Upper lobe of right lung (tissue), 1 donor: ENCODE results near the gene CDRT4. TPM values are rescaled to one million over a fixed set of nuclear protein-coding genes. Genes with fewer than 3 reads are reported as not detected.

ENCODE experiments used
- ATAC-seq: fragments of 200-7000 bp; cut with Tn5 transposase; one replicate; pipeline ENCODE4 v1.9.1; 2020; ENCODE audit warnings: mild to moderate bottlenecking, moderate library complexity
- DNase-seq: peaks from one replicate; pipeline ENCODE4 v3.0.0-alpha.2; 2020
- H3K27ac ChIP-seq: fragments of 200-600 bp; one replicate; pipeline ENCODE4 v1.8.0; 2022
- H3K27me3 ChIP-seq: fragments of 200-600 bp; one replicate; pipeline ENCODE4 v1.8.0; 2022; ENCODE audit warnings: mild to moderate bottlenecking
- H3K36me3 ChIP-seq: fragments of 200-600 bp; one replicate; pipeline ENCODE4 v1.8.0; 2022
- H3K4me1 ChIP-seq: fragments of 200-600 bp; one replicate; pipeline ENCODE4 v1.8.0; 2022
- H3K4me3 ChIP-seq: fragments of 200-600 bp; one replicate; pipeline ENCODE4 v1.8.0; 2022; ENCODE audit warnings: mild to moderate bottlenecking
- H3K9me3 ChIP-seq: fragments of 200-600 bp; one replicate; pipeline ENCODE4 v1.8.0; 2022
- CTCF ChIP-seq: fragments of 200-600 bp; IDR thresholded peaks from one replicate; pipeline ENCODE4 v1.8.0; 2022; ENCODE audit warnings: antibody characterized with exemption
- intact Hi-C: fragments of 100-400 bp; cut with DNase I; formaldehyde crosslinking; loops from one replicate; pipeline ENCODE4 v1.11.0; 2022
- long read RNA-seq: library from polyadenylated mRNA; unstranded; transcript quantifications from one replicate; pipeline ENCODE4 v2.0.0, GENCODE V29; 2021
- total RNA-seq: library from RNA; stranded (reverse); fragmentation: NEBNext Ultra II Directional; extraction: Animal tissue kit (Norgen Biotek cat#: 25700); gene quantifications from one replicate; pipeline ENCODE4 v1.2.1, GENCODE V29; 2021
- donor health status: DM: no; HTN: yes; CAD: no; lungs with severe emphysema.

CDRT4 gene
- total RNA-seq = 9.0 TPM
- long read RNA-seq, partial matches to known transcripts = 0 of 2 reads
- long read RNA-seq, other reads (novel, unspliced or antisense) = 1 of 2 reads

GRCh38 chr17:15467592-15467991 lies at the start of gene CDRT4:
Gene CDRT4, minus strand, starts transcription at chr17:15467621. Its CDS starts 27,383 bp downstream, at chr17:15440238.
- H3K4me1 ChIP-seq = peaks cover 19% of the 10 kb centered on the region
- TF ChIP-seq CTCF = no peak
- no peak for ATAC-seq
- intact Hi-C loops = no loop called here
- H3K36me3 ChIP-seq = no peaks in the 10 kb centered on the region
- no peak within 1 kb of the TSS for H3K4me3 ChIP-seq
- H3K27ac ChIP-seq = no peak within 1 kb of the TSS
- no peaks in the 10 kb centered on the region for H3K27me3 ChIP-seq
- DNase-seq = no peak
- H3K9me3 ChIP-seq = no peaks in the 10 kb centered on the region

- H3K9me3 ChIP-seq = no peaks in the 10 kb centered on the region
- H3K27me3 ChIP-seq = no peaks in the 10 kb centered on the region
- no peak overlapping the region for H3K27ac ChIP-seq
- H3K4me3 ChIP-seq = no peak overlapping the region
- H3K36me3 ChIP-seq = peaks cover 4% of the 10 kb centered on the region
- peaks cover 15% of the 10 kb centered on the region for H3K4me1 ChIP-seq
- no peak for DNase-seq
- no peak for ATAC-seq
- intact Hi-C loops = no loop called here
- TF ChIP-seq CTCF = no peak
Measured at GRCh38 chr17:15516150-15516549, 48.7 kb upstream of the CDRT4 start.

GRCh38 chr17:15514469-15514868 lies 47.0 kb upstream of the CDRT4 start:
- Histone ChIP-seq H3K4me3 (no peak overlapping the region), H3K27me3 (no peaks in the 10 kb centered on the region), H3K9me3 (no peaks in the 10 kb centered on the region), H3K36me3 (peaks cover 4% of the 10 kb centered on the region), H3K4me1 (peaks cover 15% of the 10 kb centered on the region), H3K27ac (peak overlapping the region; percentile 40)
- no peak for TF ChIP-seq CTCF
- ATAC-seq (no peak), DNase-seq (no peak)
- intact Hi-C loops = no loop called here

GRCh38 chr17:15513856-15514459 lies 46.5 kb upstream of the CDRT4 start:
- intact Hi-C loops = no loop called here
- H3K9me3 ChIP-seq = no peaks in the 10 kb centered on the region
- TF ChIP-seq CTCF = no peak
- peaks cover 15% of the 10 kb centered on the region for H3K4me1 ChIP-seq
- no peaks in the 10 kb centered on the region for H3K27me3 ChIP-seq
- ATAC-seq (no peak), DNase-seq (no peak)
- H3K36me3 ChIP-seq = peaks cover 4% of the 10 kb centered on the region
- H3K4me3 ChIP-seq = no peak overlapping the region
- peak overlapping the region; percentile 40 for H3K27ac ChIP-seq

- H3K27me3 ChIP-seq = no peaks in the 10 kb centered on the region
Measured at GRCh38 chr17:15513058-15513791, 45.8 kb upstream of the CDRT4 start.

More at GRCh38 chr17:15513058-15513791, 45.8 kb upstream of the CDRT4 start:
- Histone ChIP-seq H3K9me3 (no peaks in the 10 kb centered on the region), H3K36me3 (peaks cover 4% of the 10 kb centered on the region), H3K4me3 (no peak overlapping the region), H3K4me1 (peaks cover 15% of the 10 kb centered on the region), H3K27ac (peak overlapping the region; percentile 40)
- ATAC-seq (no peak), DNase-seq (no peak)
- TF ChIP-seq CTCF = no peak
- intact Hi-C loops = no loop called here
